Hepatic stellate cell (primary cell): ENCODE results near the gene CDIPT.
"Not testable (repeated sequence)": the region's sequence is repeated elsewhere in the genome, so short reads cannot be mapped to it uniquely, and the experiment has no call there.

Experiments
- DNase-seq: peaks from one replicate; pipeline ENCODE4 v3.0.0; 2011; ENCODE audit warnings: low spot score

The CDIPT gene

GRCh38 chr16:29858149-29858849 is 4.7 kb downstream of the CDIPT start:
- no peak for DNase-seq

GRCh38 chr16:29857133-29857760 is 5.8 kb downstream of the CDIPT start:
- DNase-seq, result no peak

GRCh38 chr16:29854520-29855100 is 8.4 kb downstream of the CDIPT start:
- no peak for DNase-seq

- DNase-seq, result peak; percentile 26
These were observed 10.4 kb downstream of the CDIPT start for GRCh38 chr16:29852654-29853053.

- no peak for DNase-seq
These were observed 12.0 kb downstream of the CDIPT start for GRCh38 chr16:29850998-29851397.

- DNase-seq, result no peak
These were observed 13.5 kb downstream of the CDIPT start for GRCh38 chr16:29849505-29849904.

- peak; percentile 82 for DNase-seq
These were observed 14.4 kb downstream of the CDIPT start for GRCh38 chr16:29848420-29849297.

GRCh38 chr16:29845656-29846055 is 17.4 kb downstream of the CDIPT start:
- no peak for DNase-seq

- no peak for DNase-seq
These were observed 18.3 kb downstream of the CDIPT start for GRCh38 chr16:29844575-29845331.

GRCh38 chr16:29843931-29844330 is 19.1 kb downstream of the CDIPT start:
- DNase-seq, result no peak

GRCh38 chr16:29842732-29843346 is 20.2 kb downstream of the CDIPT start:
- no peak for DNase-seq

GRCh38 chr16:29841631-29842030 is 21.4 kb downstream of the CDIPT start:
- DNase-seq, result no peak

- DNase-seq, result no peak
These were observed 22.8 kb downstream of the CDIPT start for GRCh38 chr16:29840240-29840639.

- no peak for DNase-seq
These were observed 23.2 kb downstream of the CDIPT start for GRCh38 chr16:29839822-29840221.

- DNase-seq, result no peak
These were observed 25.2 kb downstream of the CDIPT start for GRCh38 chr16:29837841-29838240.

- DNase-seq, result no peak
These were observed 26.4 kb downstream of the CDIPT start for GRCh38 chr16:29836623-29837022.

GRCh38 chr16:29835926-29836325 is 27.1 kb downstream of the CDIPT start:
- DNase-seq, result no peak

- DNase-seq, result no peak
These were observed 28.9 kb downstream of the CDIPT start for GRCh38 chr16:29834079-29834478.

GRCh38 chr16:29833219-29833618 is 29.8 kb downstream of the CDIPT start:
- DNase-seq, result not testable (repeated sequence)

GRCh38 chr16:29831490-29831889 is 31.5 kb downstream of the CDIPT start:
- no peak for DNase-seq

GRCh38 chr16:29830774-29831173 is 32.3 kb downstream of the CDIPT start:
- DNase-seq, result no peak
